Hepatocyte (in vitro differentiated cells): Measurements from ENCODE around the gene TMEM240. TPM values are rescaled to one million over a fixed set of nuclear protein-coding genes. Genes with fewer than 3 reads are reported as not detected.

Source experiments
- DNase-seq: peaks from one replicate; pipeline ENCODE4 v3.0.0-alpha.2; 2016; ENCODE audit warnings: low spot score
- H2AFZ ChIP-seq: fragments of 200-600 bp; sonication (generic); 2 replicates; pipeline ENCODE4 v1.6.0; 2016; ENCODE audit warnings: antibody characterized with exemption, mild to moderate bottlenecking
- H3K27ac ChIP-seq: fragments of 200-600 bp; sonication (generic); 2 replicates; pipeline ENCODE4 v1.5.1; 2016; ENCODE audit warnings: mild to moderate bottlenecking
- H3K27me3 ChIP-seq: fragments of 200-600 bp; sonication (generic); 2 replicates; pipeline ENCODE4 v1.6.1; 2016
- H3K36me3 ChIP-seq: fragments of 200-600 bp; sonication (generic); replicated peaks from 2 replicates; pipeline ENCODE4 v1.5.1; 2016; ENCODE audit warnings: low read depth; ENCODE audit not compliant: insufficient read depth
- H3K4me1 ChIP-seq: fragments of 200-600 bp; sonication (generic); 2 replicates; pipeline ENCODE4 v1.5.1; 2016; ENCODE audit warnings: mild to moderate bottlenecking, moderate library complexity; ENCODE audit not compliant: insufficient read depth
- H3K4me2 ChIP-seq: fragments of 200-600 bp; sonication (generic); 2 replicates; pipeline ENCODE4 v1.6.0; 2016
- H3K4me3 ChIP-seq: fragments of 200-600 bp; sonication (generic); 2 replicates; pipeline ENCODE4 v1.5.1; 2016; ENCODE audit warnings: mild to moderate bottlenecking
- H3K79me2 ChIP-seq: fragments of 200-600 bp; sonication (generic); 2 replicates; pipeline ENCODE4 v1.6.0; 2017; ENCODE audit warnings: mild to moderate bottlenecking
- H3K9me2 ChIP-seq: fragments of 200-600 bp; sonication (generic); replicated peaks from 2 replicates; pipeline ENCODE4 v1.6.0; 2017; ENCODE audit warnings: mild to moderate bottlenecking; ENCODE audit not compliant: insufficient read depth
- H3K9me3 ChIP-seq: fragments of 200-600 bp; sonication (generic); 2 replicates; pipeline ENCODE4 v1.5.1; 2016; ENCODE audit warnings: low read depth, mild to moderate bottlenecking
- H4K20me1 ChIP-seq: fragments of 200-600 bp; sonication (generic); 2 replicates; pipeline ENCODE4 v1.6.0; 2016; ENCODE audit warnings: mild to moderate bottlenecking; ENCODE audit not compliant: insufficient read depth, poor library complexity, severe bottlenecking
- CTCF ChIP-seq: fragments of 200-600 bp; sonication (generic); IDR thresholded peaks from 2 replicates; pipeline ENCODE4 v1.5.1; 2016; ENCODE audit warnings: antibody characterized with exemption, mild to moderate bottlenecking; ENCODE audit not compliant: poor library complexity
- EZH2 ChIP-seq: fragments of 200-600 bp; sonication (generic); IDR thresholded peaks from 2 replicates; pipeline ENCODE4 v1.6.1; 2016; ENCODE audit warnings: antibody characterized with exemption, mild to moderate bottlenecking, borderline replicate concordance
- EZH2phosphoT487 ChIP-seq: fragments of 200-600 bp; sonication (generic); IDR thresholded peaks from one replicate; pipeline ENCODE4 v1.6.1; 2018; ENCODE audit warnings: antibody characterized with exemption, mild to moderate bottlenecking, low read depth, moderate library complexity; ENCODE audit not compliant: unreplicated experiment, severe bottlenecking
- WGBS: methylation state at CpG from one replicate; pipeline ENCODE4 v1.1.6; 2016; ENCODE audit warnings: low lambda C conversion rate; ENCODE audit errors: missing lambda C conversion rate; 5-methylcytosine and 5-hydroxymethylcytosine counted together
- polyA plus RNA-seq: library from polyadenylated mRNA; unstranded; fragments of >200 nt; fragmentation: Nextera tagmentation; extraction: Ambion mirVana; gene quantifications from 2 replicates; pipeline ENCODE4 v1.2.1, GENCODE V29; 2016
- total RNA-seq: library from RNA; depleted of rRNA; stranded (reverse); fragments of >200 nt; gene quantifications from 2 replicates; pipeline ENCODE4 v1.2.3, GENCODE V29; 2014

TMEM240 gene
- total and polyA plus RNA-seq, 2 experiments from 2014 or later = 2.1 to 4.3 TPM

- Histone ChIP-seq H4K20me1 (peaks cover 8% of the 10 kb centered on the region), H3K79me2 (no peaks in the 10 kb centered on the region), H3K36me3 (no peaks in the 10 kb centered on the region), H3K4me2 (no peak overlapping the region), H3K9me3 (no peaks in the 10 kb centered on the region), H3K4me1 (peaks cover 12% of the 10 kb centered on the region), H3K27ac (no peak overlapping the region), H3K27me3 (no peaks in the 10 kb centered on the region), H3K9me2 (no peaks in the 10 kb centered on the region), H3K4me3 (no peak overlapping the region), H2AFZ (no peak overlapping the region)
- TF ChIP-seq EZH2phosphoT487 = no peak
- 89% methylated on average over 37 of the region's 37 CpGs for WGBS
- no peak for DNase-seq
Observed at GRCh38 chr1:1541956-1542765, 1.7 kb upstream of the TMEM240 start.

GRCh38 chr1:1540818-1541628 lies 599 bp upstream of the TMEM240 start:
- whole genome bisulfite sequencing = 61% methylated on average over 44 of the region's 53 CpGs
- Histone ChIP-seq H4K20me1 (peaks cover 8% of the 10 kb centered on the region), H3K4me1 (peaks cover 12% of the 10 kb centered on the region), H3K27me3 (no peaks in the 10 kb centered on the region), H3K4me3 (peak overlapping the region; percentile 49), H3K27ac (peak overlapping the region; percentile 37), H3K36me3 (no peaks in the 10 kb centered on the region), H3K9me2 (no peaks in the 10 kb centered on the region), H2AFZ (no peak overlapping the region), H3K79me2 (no peaks in the 10 kb centered on the region), H3K9me3 (no peaks in the 10 kb centered on the region), H3K4me2 (peak overlapping the region; percentile 88)
- TF ChIP-seq EZH2 (no peak), EZH2phosphoT487 (no peak)
- DNase-seq = no peak

- Histone ChIP-seq H3K79me2 (no peaks in the 10 kb centered on the region), H2AFZ (no peak overlapping the region), H3K27ac (no peak overlapping the region), H3K9me3 (no peaks in the 10 kb centered on the region), H3K4me3 (peak overlapping the region; percentile 49), H3K4me2 (peak overlapping the region; percentile 88), H3K27me3 (no peaks in the 10 kb centered on the region), H3K4me1 (peaks cover 12% of the 10 kb centered on the region), H3K9me2 (no peaks in the 10 kb centered on the region), H3K36me3 (no peaks in the 10 kb centered on the region), H4K20me1 (peaks cover 8% of the 10 kb centered on the region)
- TF ChIP-seq CTCF (no peak), EZH2phosphoT487 (no peak), EZH2 (no peak)
- 19% methylated on average over 30 of the region's 66 CpGs for WGBS
- peak; percentile 55 for DNase-seq
Observed at GRCh38 chr1:1539310-1540089, 924 bp downstream of the TMEM240 start.

GRCh38 chr1:1538989-1539309 lies 1.5 kb downstream of the TMEM240 start:
- TF ChIP-seq EZH2phosphoT487 (no peak), CTCF (no peak), EZH2 (no peak)
- WGBS = 91% methylated on average over 17 of the region's 18 CpGs
- H3K4me2 ChIP-seq = peak overlapping the region; percentile 88

More at GRCh38 chr1:1538989-1539309, 1.5 kb downstream of the TMEM240 start:
- Histone ChIP-seq H3K36me3 (no peaks in the 10 kb centered on the region), H4K20me1 (peaks cover 8% of the 10 kb centered on the region), H3K9me3 (no peaks in the 10 kb centered on the region), H3K79me2 (no peaks in the 10 kb centered on the region), H3K4me1 (peaks cover 12% of the 10 kb centered on the region), H2AFZ (no peak overlapping the region), H3K4me3 (no peak overlapping the region), H3K27ac (no peak overlapping the region), H3K9me2 (no peaks in the 10 kb centered on the region), H3K27me3 (no peaks in the 10 kb centered on the region)
- no peak for DNase-seq
